ENCODE measurements around the gene PTAR1. TPM values are rescaled to one million over a fixed set of nuclear protein-coding genes. Genes with fewer than 3 reads are reported as not detected.
A peak's percentile ranks its signal among the peaks of the same experiment; 100 is the strongest.

The PTAR1 gene
- total RNA-seq, 1 donor from 2014 or later: 24.2 TPM

GRCh38 chr9:69689991-69690538 lies 69.7 kb downstream of the PTAR1 start:
- intact Hi-C loops (cut with DNase I): no loop called here
- ATAC-seq (no peak), DNase-seq (ENCODE audit: missing footprints) (no peak)

- ATAC-seq: no peak
- intact Hi-C loops (cut with DNase I): no loop called here
- no peak for DNase-seq (ENCODE audit: missing footprints)
Measured at GRCh38 chr9:69683927-69684326, 75.9 kb downstream of the PTAR1 start.

- intact Hi-C loops (cut with DNase I): no loop called here
- ATAC-seq: no peak
Measured at GRCh38 chr9:69678843-69679538, 80.8 kb downstream of the PTAR1 start.

GRCh38 chr9:69677931-69678330 lies 81.9 kb downstream of the PTAR1 start:
- intact Hi-C loops (cut with DNase I): no loop called here
- DNase-seq (ENCODE audit: missing footprints): no peak
- no peak for ATAC-seq

More at GRCh38 chr9:69678843-69679538, 80.8 kb downstream of the PTAR1 start:
- DNase-seq (ENCODE audit: missing footprints): no peak

- ATAC-seq: no peak
- intact Hi-C loops (cut with DNase I): no loop called here
Measured at GRCh38 chr9:69675563-69675962, 84.2 kb downstream of the PTAR1 start.

GRCh38 chr9:69674716-69675438 lies 84.9 kb downstream of the PTAR1 start:
- intact Hi-C loops (cut with DNase I): loop anchor here (5.0 kb wide), 2 partner anchors 253 to 552 kb away; no protein-coding TSS in a partner anchor
- DNase-seq (ENCODE audit: missing footprints) (no peak), ATAC-seq (no peak)

More at GRCh38 chr9:69675563-69675962, 84.2 kb downstream of the PTAR1 start:
- no peak for DNase-seq (ENCODE audit: missing footprints)

GRCh38 chr9:69674112-69674685 lies 85.6 kb downstream of the PTAR1 start:
- intact Hi-C loops (cut with DNase I): loop anchor here (5.0 kb wide), 2 partner anchors 252 to 553 kb away; no protein-coding TSS in a partner anchor
- DNase-seq (ENCODE audit: missing footprints) (no peak), ATAC-seq (no peak)

GRCh38 chr9:69673311-69673640 lies 86.5 kb downstream of the PTAR1 start:
- intact Hi-C loops (cut with DNase I): loop anchor here (1.0 to 5.0 kb wide), 4 partner anchors 204 to 554 kb away; no protein-coding TSS in a partner anchor
- DNase-seq (ENCODE audit: missing footprints) (no peak), ATAC-seq (no peak)

- DNase-seq (ENCODE audit: missing footprints) (peak; percentile 91), ATAC-seq (peak; percentile 91)
- intact Hi-C loops (cut with DNase I): loop anchor here (1.0 to 5.0 kb wide), 5 partner anchors 88 to 555 kb away; partner anchors contain the start of gene PTAR1
Measured at GRCh38 chr9:69672596-69673310, 87.1 kb downstream of the PTAR1 start.

GRCh38 chr9:69671879-69672595 lies 87.8 kb downstream of the PTAR1 start, which contains the start of gene APBA1:
Gene APBA1 (minus strand): TSS chr9:69672371.
- DNase-seq (ENCODE audit: missing footprints) (peak; percentile 86), ATAC-seq (peak; percentile 90)
- intact Hi-C loops (cut with DNase I): loop anchor here (1.0 to 5.0 kb wide), 4 partner anchors 88 to 555 kb away; partner anchors contain the start of gene PTAR1

GRCh38 chr9:69671311-69671878 lies 88.4 kb downstream of the PTAR1 start:
- DNase-seq (ENCODE audit: missing footprints) (no peak), ATAC-seq (peak; percentile 40)
- intact Hi-C loops (cut with DNase I): loop anchor here (5.0 kb wide), 2 partner anchors 249 to 556 kb away; no protein-coding TSS in a partner anchor

- DNase-seq (ENCODE audit: missing footprints) (no peak), ATAC-seq (no peak)
- intact Hi-C loops (cut with DNase I): no loop called here
Measured at GRCh38 chr9:69667306-69667705, 92.5 kb downstream of the PTAR1 start.

- no peak for ATAC-seq
- intact Hi-C loops (cut with DNase I): no loop called here
- DNase-seq (ENCODE audit: missing footprints): no peak
Measured at GRCh38 chr9:69660304-69660703, 99.5 kb downstream of the PTAR1 start.

Other genes with a start within 250 kb of the PTAR1 start
- gene APBA1, start 87.6 kb downstream of the PTAR1 start, total RNA-seq: 2.8 TPM
- 0.43 TPM for gene CFAP95, start 60.8 kb upstream of the PTAR1 start, total RNA-seq

Measured in Right ventricle myocardium inferior (tissue), 1 donor.